GM18507 (cell line): Measurements from ENCODE around the gene KRTAP10-2.
"Not testable (repeated sequence)": the region's sequence is repeated elsewhere in the genome, so short reads cannot be mapped to it uniquely, and the experiment has no call there.

Experiments used
- DNase-seq: peaks from one replicate; pipeline ENCODE4 v3.0.0; 2011; ENCODE audit warnings: low read depth; ENCODE audit not compliant: insufficient read length; ENCODE audit errors: extremely low spot score
- FAIRE-seq: peaks from 2 replicates; lab custom pipeline; 2011; peaks lifted over from hg19 to GRCh38; lab: Jason Lieb, UNC

The KRTAP10-2 gene

DNA sequence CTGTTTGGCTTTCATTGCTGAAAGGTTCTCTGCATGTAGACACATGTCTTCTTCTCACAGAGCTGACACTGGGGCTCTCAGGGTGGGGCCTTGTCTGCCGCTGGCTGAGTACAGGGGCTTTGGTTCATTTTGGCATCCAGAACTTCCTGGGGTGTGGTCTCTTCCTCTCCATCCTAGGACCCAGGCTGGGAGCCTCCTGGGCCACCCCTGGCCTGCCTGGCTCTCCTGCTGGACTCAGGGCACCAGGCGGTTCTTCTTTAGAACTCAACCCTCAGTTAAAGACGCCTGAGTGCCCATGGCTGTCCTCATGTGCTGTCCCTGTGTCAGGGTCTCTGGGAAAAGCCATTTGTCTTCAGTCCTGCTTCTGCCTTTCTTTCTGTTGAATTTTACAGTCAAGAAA, 34.6 kb upstream of the KRTAP10-2 start:
- FAIRE-seq: no peak

GRCh38 chr21:44583800-44584147, 32.5 kb upstream of the KRTAP10-2 start:
- FAIRE-seq (no peak), DNase-seq (no peak)

More for the DNA sequence above, 34.6 kb upstream of the KRTAP10-2 start:
- no peak for DNase-seq

DNA sequence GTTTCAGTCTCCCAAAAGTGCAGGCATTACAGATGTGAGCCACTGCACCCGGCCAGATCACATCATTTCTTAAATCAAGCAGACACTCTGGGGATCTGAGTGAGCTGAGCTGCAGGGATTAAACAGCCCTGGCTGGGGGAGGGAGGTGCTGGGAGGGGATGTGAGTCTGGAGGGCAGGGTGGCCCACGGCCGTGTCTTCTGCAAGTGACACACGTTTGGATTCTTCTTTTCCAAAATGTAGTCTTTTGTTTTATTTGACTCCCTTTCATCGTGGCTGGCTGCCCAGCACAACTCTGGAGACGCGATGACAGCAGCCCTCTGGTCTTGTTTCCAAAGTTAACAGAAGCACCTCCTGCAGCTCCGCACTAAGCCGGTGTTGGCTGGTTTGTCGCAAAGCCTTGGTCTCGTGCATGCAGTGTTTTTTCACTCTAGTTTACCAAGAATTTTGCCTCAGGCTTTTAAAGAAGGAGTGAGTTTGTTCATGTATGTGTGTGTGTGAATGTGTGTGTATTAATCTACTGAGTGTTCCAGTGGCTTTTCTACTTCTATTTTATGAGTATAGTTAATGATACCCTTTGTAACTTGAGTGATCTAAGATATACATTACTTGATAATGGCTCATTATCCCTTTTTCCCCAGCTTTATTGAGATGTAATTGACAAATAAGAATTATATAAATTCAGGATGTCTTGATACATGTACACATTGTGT, 31.9 kb upstream of the KRTAP10-2 start:
- FAIRE-seq (no peak), DNase-seq (no peak)

DNA sequence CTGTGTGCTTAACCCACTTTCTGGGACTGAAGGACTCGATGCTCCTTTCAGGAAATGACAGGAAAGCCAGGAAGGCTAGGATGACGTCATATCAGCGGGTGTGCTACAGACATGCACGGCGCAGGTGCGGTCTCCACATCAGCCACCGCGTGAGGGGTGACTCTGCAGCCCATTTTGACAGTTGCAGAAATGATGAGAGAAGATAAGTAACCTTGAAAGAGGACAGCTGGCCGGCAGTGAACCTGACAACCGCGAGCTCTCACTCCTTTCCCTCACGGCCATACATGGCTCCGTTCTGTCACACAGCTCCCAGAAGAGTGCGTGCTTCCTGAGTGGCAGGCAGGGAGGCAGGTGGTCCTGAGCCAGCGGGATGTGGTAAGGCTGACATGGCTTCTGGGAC, 30.8 kb upstream of the KRTAP10-2 start:
- DNase-seq: no peak
- FAIRE-seq: no peak

DNA sequence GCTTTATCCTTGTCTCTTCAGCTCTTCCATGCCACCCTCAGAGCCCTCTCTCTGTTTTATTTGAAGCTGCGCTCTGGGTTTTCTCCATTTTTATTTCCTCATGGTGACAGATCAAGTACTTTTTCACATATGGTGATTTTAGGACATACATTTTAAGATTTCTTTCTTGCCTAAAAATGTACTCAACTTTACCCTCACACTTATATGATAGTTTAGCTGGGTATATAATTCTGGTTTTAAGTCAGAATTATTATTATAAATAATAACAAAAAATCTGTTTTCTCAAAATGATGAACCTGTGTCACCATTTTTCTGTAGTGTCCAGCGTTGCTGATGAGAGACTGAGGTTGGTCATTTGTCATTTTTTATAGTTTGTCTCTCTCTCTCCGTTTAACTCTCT, 29.9 kb upstream of the KRTAP10-2 start:
- no peak for FAIRE-seq
- no peak for DNase-seq

GRCh38 chr21:44580231-44580821, 29.0 kb upstream of the KRTAP10-2 start, which contains the start of gene KRTAP10-5:
KRTAP10-5 (minus strand) TSS chr21:44580604; CDS start chr21:44580578, 26 bp downstream.
- not testable (repeated sequence) for FAIRE-seq, DNase-seq

- DNase-seq: no peak
Measured at GRCh38 chr21:44579833-44580144, 28.5 kb upstream of the KRTAP10-2 start.

DNA sequence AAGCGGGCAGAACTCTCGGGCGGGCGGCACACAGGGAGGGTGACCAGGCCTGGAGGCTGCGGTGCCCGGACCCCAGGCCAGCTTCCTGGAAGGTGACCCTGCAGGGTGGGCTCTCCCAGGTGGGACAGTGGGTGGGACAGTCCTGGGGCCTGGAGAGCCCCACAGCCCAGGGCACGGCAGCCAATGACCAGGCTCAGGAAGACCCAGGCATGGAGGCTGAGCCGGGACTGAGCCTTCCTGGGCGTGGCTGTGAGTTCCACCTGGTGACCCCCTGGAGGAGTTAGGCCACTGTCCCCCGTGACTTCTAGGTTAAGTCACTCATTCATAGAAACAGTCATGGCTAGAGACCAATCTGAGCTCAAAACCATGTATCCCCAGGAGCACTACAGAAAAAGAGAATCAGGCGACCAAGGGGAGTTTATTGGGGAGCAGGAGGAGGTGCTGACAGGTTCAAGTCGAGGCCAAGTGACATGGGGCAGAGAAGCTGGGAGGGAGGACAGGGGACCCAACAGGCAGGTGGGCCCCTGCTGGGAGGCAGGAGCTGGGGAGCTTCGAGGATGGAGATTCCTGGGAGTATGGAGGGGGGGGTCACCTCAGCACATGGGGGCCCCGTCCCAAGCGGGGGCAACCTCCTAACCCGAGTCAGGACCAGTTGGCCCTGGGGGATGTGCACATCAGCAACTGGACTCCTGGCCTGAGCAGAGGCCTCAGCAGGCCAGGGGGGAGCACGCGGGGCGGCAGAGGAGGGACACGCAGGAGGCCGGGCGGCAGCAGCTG, 27.9 kb upstream of the KRTAP10-2 start:
- FAIRE-seq (no peak), DNase-seq (no peak)

More at GRCh38 chr21:44579833-44580144, 28.5 kb upstream of the KRTAP10-2 start:
- FAIRE-seq: no peak

DNA sequence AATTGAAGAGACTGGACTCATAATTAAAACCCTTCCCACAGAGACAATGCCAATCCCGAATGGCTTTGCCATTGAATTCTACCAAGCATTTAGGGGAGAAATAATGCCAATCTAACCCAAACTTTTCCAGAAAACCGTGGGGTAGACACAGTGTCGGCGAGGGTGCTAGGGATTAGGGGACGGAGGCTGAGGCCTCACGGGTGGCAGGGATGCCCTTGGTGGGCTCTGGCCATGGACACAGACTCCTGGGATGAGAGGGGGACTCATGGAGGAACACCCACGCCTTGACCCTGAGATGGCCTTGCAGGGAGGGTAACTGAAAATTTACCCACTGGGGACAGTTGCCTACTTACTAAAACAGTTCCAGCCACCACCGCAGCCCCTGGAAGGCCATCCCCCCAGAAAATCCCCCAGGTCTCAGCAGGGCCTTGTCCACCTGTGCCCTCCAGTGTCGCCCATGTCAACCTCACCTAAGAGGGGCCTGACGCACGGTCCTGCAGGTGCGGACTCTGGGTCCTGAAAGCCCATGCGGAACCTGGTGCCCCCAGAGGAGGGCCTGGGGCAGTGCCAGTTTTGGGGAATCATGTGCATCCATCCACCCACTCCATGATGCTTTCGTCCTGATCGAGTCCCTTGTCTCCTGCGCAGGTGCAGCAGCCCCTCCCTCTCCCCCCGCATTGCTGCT, 27.2 kb upstream of the KRTAP10-2 start:
- FAIRE-seq (no peak), DNase-seq (no peak)

- no peak for DNase-seq
- no peak for FAIRE-seq
Measured at GRCh38 chr21:44576025-44576420, 24.7 kb upstream of the KRTAP10-2 start.

DNA sequence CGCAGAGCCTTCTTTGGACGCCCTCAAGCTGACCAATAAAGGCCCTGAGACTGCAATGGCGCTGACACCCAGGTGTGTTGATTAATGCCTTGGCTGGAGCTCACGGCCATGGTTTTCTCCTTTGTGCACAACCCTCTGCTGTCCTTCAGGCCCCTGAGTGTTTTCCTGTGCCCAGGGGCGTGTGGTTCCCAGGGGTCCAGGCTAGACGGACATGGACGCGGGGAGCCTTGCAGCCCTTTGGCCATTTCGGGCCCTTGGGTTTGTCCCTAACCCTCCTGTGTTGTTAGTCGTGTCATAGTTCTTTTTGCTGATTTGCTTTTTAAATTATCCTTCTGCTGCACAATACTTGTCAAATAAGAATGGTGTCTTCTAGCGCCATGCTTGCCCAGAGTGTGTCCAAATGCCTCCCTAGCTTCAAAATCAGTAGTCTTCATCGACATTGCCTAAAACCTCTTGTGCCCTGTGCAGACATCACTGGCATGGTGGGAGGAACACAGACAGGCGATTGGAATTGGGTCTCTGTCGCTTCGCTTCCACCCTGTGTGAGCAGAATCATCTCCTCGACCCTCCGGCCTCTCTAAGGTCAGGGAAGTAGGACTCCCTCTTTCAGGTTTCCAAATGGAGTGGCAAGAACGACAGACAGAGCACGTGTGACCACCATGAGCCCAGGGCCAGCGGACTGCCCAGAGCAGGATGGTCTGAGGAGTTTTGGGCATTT, 24.2 kb upstream of the KRTAP10-2 start:
- FAIRE-seq (no peak), DNase-seq (no peak)

DNA sequence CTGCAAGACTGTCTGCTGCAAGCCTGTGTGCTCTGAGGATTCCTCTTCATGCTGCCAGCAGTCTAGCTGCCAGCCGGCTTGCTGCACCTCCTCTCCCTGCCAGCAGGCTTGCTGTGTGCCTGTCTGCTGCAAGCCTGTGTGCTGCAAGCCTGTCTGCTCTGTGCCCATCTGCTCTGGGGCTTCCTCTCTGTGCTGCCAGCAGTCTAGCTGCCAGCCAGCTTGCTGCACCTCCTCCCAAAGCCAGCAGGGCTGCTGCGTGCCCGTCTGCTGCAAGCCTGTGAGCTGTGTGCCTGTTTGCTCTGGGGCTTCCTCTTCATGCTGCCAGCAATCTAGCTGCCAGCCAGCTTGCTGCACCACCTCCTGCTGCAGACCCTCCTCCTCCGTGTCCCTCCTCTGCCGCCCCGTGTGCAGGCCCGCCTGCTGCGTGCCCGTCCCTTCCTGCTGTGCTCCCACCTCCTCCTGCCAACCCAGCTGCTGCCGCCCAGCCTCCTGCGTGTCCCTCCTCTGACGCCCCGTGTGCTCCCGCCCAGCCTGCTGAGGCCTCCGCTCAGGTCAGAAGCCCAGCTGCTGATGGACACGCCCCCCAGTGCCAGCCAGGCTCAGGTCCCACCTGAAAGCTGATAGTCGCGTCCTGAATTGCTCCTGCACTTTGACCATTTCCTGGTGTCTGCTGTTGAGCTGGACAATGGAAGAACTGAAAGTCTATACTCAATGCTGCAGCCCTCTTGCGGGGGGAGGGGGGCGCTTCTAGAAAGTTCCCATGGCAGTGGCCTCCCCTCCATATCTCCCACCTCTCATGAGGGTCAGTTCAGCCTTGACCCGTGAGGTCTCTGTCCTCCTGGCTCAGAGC, 23.4 kb upstream of the KRTAP10-2 start:
- FAIRE-seq (no peak), DNase-seq (no peak)

DNA sequence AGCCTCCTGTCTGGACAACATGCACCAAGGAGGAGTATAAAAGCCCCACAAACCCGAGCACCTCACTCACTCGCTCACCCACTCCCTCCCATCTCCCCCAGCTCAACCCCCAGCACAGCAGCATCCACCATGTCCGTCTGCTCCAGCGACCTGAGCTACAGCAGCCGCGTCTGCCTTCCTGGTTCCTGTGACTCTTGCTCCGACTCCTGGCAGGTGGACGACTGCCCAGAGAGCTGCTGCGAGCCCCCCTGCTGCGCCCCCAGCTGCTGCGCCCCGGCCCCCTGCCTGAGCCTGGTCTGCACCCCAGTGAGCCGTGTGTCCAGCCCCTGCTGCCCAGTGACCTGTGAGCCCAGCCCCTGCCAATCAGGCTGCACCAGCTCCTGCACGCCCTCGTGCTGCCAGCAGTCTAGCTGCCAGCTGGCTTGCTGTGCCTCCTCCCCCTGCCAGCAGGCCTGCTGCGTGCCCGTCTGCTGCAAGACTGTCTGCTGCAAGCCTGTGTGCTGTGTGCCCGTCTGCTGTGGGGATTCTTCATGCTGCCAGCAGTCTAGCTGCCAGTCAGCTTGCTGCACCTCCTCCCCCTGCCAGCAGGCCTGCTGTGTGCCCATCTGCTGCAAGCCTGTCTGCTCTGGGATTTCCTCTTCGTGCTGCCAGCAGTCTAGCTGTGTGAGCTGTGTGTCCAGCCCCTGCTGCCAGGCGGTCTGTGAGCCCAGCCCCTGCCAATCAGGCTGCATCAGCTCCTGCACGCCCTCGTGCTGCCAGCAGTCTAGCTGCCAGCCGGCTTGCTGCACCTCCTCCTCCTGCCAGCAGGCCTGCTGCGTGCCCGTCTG, 22.5 kb upstream of the KRTAP10-2 start, which contains the start of gene KRTAP10-4:
Gene KRTAP10-4 (plus strand): TSS at position 100 of the 827 bp plus-strand sequence. CDS start 30 bp downstream, at position 130.
- not testable (repeated sequence) for DNase-seq, FAIRE-seq

GRCh38 chr21:44572959-44573583, 21.8 kb upstream of the KRTAP10-2 start:
- FAIRE-seq: no peak
- DNase-seq: no peak

GRCh38 chr21:44571844-44572782, 20.8 kb upstream of the KRTAP10-2 start:
- no peak for FAIRE-seq
- no peak for DNase-seq

DNA sequence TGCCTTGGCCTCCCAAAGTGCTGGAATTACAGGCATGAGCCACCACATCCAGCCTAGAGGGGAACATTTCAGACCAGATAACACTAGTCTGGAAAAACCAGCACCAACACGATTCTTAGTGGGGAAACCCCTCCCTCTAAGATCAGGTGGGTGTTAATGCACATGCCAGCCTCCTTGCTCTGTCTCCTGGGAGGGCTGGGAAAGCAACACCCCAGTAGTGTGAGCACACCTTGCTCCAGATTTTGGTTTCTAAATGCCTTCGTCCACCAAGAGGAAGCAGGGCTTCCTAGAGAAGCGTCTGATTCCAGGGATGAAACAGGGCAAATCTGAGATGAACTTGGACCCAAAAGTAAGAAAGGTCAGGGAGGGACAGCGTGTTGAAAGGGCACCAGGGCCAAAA, 20.0 kb upstream of the KRTAP10-2 start:
- no peak for FAIRE-seq

More for the DNA sequence above, 20.0 kb upstream of the KRTAP10-2 start:
- DNase-seq: no peak
